HG03460 (cell line): ENCODE results near the gene C3orf85.
"Not testable (repeated sequence)": the region's sequence is repeated elsewhere in the genome, so short reads cannot be mapped to it uniquely, and the experiment has no call there.

Source experiments
- ATAC-seq: cut with Tn5 transposase; IDR thresholded peaks from one replicate; pipeline ENCODE4 v1.9.1; 2021; ENCODE audit not compliant: unreplicated experiment

The C3orf85 gene, protein sequence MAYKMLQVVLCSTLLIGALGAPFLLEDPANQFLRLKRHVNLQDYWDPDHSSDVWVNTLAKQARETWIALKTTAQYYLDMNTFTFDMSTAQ

DNA sequence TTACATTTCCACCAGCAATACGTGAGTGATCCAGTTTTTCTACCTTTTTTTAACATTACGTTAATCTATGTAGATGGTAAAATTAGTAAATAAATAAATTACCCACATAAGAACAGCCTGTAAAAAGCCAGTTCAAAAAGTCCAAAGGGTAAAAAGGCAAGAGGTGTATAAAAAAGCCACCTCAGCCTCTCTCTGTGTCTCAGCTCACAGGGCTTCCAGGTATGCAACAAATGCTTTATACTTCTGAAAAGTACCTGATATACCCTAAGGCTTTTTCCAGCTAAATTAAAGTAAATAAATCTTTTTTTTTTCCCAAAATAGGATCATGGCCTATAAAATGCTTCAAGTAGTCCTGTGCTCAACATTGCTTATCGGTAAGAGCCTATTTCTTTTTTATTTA, at the start of gene C3orf85:
Gene C3orf85 (plus strand): TSS at position 197 of the 400 bp plus-strand sequence. CDS start 129 bp downstream, at position 326.
- ATAC-seq = no peak

DNA sequence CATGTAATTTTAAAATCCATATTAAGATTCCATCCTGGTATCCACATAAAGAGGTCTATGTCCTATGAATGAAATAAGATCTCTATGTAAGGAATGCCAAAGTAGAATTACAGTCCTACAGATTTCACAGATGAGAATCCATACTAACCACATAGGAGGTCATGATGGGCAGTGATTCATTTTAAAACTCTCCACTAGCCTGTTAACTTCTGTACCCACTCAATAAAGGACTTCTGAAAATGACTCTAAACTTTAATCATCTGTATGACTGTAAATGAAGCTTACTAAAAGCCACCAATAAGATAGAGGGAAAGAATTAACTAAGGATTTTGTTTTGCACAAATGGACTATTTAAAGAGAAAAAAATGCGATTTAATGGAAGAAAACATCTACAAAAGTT, 47.3 kb upstream of the C3orf85 start:
- no peak for ATAC-seq

DNA sequence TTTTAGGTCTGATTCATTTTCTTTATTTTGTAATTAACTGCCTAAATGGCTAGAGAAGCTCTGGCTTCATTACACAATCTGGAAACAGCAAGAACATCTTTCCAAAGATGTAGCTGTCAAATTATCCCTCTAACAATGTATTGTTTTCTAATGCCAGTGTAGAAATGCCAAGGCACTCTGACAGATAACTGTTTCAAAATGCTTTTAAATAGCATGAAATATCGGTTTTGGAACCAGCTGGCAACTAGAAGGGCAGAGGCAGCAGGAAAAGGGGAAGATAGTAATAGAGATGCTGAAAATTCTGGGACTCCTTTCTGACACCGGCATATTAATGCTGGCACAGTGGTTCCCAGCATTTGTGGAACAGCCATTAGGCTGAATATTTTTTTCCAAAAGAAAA, 44.7 kb upstream of the C3orf85 start:
- ATAC-seq = no peak

GRCh38 chr3:109093561-109093960, 43.0 kb upstream of the C3orf85 start:
- no peak for ATAC-seq

DNA sequence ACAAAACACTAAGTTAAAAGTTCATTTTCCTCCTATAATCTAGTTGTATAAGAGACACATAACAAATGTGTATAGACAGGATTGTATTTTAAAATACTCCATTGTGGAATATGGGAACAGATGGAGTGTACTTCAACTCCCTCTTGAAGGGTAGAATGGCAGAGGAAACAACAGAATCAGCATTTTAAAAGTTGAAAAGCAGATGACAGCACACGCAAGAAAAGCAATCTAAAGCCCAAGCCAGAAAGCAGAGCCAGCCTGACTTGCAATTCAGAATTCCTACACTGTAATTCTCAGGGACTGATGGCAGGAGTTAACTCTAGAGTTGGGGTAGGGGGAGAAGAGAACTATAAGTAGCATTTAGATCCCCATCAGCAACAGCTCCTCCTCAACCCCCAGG, 41.4 kb upstream of the C3orf85 start:
- ATAC-seq = no peak

DNA sequence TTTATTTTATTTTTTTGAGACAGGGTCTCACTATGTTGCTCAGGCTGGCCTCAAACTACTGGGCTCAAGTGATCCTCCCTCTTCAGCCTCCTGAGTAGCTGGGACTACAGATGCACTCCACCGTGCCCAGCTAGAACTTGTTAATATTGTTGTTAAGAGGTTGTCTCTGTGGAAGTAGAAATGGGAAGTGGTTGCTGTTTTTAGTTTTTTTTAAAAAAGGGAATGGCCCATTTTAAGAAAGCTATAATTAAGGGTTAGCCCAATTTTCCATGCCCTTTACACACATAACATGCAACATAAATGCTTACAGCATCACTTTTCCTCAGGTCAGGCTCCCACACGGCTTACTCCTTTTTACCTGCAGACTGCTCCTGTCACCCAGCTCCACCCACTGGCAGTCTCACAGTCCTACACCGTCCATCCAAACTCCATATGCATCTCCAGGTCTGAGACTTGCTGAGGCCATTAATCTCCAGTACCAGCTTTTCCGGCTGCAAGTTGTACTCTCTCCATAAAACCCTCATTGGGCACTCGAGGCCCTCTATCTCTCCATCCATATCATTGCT, 38.4 kb upstream of the C3orf85 start:
- ATAC-seq = no peak

DNA sequence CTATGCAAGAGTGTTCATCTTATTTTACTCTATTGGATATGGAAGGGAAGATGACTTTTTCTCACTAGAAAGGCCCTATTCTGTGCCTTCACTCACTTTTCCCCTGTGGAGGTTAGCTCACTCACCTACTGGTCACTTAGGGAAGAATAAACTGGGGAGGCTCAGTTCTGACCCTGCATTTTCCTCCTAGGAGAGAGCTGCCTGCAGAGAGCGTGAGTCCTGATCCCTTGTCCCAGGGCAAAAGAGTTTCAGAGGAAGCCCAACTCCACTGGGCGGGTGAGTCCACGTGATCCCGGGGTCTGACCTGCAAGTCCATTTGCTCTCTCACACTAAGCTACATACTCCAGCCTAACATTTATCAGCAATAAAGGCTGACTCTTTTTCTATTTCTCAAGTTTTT, 26.9 kb upstream of the C3orf85 start:
- ATAC-seq = no peak

DNA sequence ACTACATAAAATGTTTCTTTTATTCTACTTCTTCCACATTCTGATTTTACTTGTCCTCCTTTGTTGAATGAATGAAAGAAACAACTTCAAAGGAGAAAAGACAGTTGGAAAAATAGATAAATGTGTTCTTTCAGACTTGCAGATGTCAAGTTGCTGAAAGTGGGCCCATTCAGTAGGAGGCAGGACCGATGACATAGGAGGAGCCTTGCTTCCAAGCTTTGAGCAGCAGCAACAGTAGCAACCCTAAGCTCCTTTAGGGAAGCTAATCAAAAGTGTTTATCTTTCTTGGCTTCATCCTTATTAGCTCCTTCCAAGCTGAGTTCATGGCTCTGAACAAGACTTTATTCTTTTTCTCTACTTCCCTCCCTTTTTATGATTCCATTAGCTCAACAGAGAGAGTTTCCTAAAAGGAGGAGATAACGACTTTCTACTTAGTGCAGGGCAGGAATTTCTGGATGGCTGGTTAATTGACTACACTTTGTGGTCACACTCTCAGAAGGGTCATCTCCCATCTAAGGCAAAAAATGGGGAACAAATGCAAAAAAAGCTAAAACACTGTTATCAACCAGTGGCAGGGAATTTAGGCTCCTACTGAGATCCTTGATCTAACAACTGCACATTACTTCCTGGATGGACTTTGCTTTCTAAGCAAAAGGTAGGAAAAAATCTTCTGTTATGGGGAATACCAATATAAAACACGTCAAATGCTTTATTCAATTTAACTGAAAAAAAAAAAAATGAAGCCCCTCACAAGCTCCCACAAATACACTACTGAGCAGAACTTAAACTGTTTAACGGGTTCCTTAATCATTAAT, 23.4 kb upstream of the C3orf85 start:
- ATAC-seq = no peak

- no peak for ATAC-seq
These were observed 21.8 kb upstream of the C3orf85 start for GRCh38 chr3:109114746-109115145.

DNA sequence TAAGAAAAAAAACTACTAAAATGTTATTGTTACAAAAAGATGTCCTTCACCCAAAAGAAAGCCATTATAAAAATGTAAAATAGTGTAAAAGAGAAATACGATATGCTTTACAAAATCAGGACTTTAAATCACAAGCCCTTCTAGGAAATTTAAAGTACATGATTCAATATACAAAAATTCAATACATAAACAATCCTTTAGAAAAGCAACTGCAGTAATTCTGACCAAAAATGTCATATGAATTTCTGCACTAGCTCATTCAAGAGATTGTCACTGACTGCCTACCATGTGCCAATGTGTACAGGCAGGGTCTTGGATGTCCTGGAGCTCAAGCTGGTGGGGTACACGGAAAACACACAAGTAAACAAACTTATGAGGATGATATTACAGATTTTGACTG, 21.1 kb upstream of the C3orf85 start:
- no peak for ATAC-seq

DNA sequence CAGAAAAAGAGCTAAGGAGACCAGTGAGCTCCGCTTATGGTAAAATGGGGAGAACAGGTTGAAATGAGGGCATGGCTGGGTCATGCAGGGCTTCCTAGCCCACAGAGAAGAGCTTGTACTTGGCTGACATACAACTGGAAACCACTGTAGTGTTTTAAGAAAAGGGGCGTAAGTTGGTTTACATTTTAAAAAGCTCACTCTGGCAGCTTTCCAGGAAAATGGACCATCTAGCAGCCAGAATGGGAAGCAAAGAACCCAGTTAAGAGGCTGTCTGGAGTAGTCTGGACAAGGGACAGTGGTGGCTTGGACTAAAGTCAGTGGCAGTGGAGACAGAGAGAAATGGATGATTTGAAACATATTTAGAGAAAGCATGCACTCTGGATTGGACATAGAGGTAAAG, 20.5 kb upstream of the C3orf85 start:
- ATAC-seq = no peak

- no peak for ATAC-seq
These were observed 18.6 kb upstream of the C3orf85 start, which contains the start of gene MORC1 for GRCh38 chr3:109117939-109118338. Gene MORC1, minus strand, starts transcription at chr3:109118134. Its CDS starts 75 bp downstream, at chr3:109118059.

DNA sequence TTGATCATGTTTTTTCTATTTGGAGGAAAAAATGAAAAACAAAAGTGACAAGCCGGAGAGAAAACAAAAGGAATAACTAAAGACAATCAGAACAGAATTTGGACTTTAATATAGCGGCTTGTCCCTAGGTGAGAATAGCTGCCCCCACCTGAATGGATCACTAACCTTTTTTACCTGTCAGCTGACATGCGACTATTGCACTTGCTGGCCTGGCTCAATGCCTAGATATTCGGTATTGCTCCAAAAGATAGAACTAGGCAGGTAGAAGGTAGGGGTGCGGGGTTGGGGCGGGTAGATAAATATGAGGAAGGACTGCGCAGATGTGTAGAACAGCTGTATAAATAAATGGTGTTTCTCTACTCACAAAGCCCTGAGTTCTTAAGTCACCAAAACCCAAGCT, 17.9 kb upstream of the C3orf85 start:
- no peak for ATAC-seq

- no peak for ATAC-seq
These were observed 13.8 kb upstream of the C3orf85 start for GRCh38 chr3:109122690-109123089.

DNA sequence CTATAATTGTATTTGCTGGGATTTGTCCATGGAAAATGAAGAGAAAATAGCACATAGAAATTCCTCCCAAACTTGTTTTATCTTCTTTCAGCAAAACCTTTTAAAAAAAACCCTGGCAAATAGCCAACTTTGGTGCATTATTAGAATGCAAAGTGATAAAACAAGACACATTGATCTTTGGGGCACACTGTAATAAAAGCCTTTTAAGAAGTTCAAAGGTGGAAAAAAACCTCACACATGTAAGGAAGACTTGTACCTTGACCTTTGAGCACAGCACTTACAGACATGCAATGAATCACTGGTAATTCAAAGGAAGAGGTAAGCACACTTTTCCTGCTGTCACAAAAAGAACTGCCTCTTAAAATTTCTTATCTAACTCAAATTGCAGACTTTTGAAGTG, 10.6 kb upstream of the C3orf85 start:
- ATAC-seq = no peak

GRCh38 chr3:109127553-109127952, 9.0 kb upstream of the C3orf85 start:
- ATAC-seq = no peak

DNA sequence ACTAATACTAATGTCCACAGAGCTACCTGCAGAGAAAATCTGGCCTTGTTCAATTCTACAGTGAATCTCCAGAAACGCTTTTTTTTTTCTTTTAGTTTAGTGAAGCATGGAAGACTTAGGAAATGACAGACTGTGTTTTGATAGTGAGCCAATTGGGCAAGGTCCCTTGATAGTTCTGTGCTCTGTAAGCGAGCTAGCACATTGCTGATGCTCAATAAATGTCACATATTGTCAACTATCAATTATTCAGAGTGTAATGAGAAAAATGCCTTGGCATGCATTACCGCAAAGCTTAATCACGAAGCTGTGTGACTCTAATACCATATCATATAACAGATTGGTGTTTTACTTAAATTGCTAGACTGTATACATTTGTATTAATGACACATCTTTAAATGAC, 5.2 kb upstream of the C3orf85 start:
- no peak for ATAC-seq

DNA sequence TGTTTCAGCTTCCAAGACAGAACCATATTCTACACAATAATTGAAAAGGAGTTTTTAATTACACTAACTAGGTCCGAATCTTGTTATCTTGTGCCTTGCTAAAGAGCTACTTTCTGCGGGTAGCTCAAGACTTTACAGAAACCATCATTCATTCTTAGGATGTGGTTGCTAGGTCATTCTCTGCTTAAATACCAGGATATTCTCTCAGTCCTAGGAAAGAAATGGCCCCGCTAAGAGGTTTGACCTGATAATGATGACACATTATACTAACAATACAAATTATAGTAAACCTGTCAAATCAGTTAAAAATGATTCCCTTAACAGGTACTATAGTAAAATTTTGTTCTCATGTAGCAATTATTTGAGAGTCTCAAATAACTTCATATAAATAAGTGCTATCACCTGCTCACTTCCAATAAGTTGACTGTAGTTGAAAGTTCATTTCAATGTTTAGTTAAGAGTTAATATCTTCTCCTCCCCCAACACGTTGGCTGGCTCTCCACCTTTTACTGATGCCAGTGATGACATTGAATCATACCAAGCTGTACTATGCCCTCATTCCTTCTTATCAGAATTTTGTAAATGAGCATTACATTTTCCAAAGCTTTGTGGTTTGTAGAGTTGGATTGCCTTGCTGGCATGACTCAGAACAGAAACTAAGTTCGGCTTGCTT, 3.6 kb upstream of the C3orf85 start:
- ATAC-seq = no peak

DNA sequence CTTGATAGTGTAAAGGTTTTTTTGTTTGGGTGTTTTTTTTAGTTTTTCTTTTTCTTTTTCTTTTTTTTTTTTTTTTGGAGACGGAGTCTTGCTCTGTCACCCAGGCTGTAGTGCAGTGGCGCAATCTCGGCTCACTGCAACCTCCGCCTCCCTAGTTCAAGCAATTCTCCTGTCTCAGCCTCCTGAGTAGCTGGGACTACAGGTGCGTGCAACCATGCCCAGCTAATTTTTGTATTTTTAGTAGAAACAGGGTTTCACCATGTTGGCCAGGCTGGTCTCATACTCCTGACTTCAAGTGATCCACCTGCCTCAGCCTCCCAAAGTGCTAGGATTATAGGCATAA, 3.1 kb upstream of the C3orf85 start:
- not testable (repeated sequence) for ATAC-seq

DNA sequence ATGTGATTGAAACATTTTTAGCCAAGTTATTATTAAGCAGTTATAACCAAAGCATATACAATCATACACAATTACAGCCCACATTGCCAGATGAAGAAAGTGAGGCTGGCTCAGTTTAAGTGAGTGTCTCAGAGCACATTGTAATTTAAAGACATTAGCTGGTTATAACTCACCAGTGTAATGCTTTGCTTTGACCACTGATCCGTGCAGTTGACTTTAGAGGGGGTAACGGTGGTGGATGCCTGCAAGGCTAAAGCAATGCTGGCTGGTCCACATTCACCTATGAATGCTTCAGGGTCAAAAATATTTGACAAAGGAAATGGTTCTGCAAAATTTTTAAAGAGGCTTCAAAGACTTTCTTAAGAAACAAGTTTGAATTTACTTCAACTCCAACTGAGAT, 1.2 kb downstream of the C3orf85 start:
- no peak for ATAC-seq

GRCh38 chr3:109140318-109140717, 3.8 kb downstream of the C3orf85 start:
- no peak for ATAC-seq

GRCh38 chr3:109143646-109144045, 7.1 kb downstream of the C3orf85 start:
- ATAC-seq = no peak
